ENCODE measurements around the gene GAGE12J. TPM values are rescaled to one million over a fixed set of nuclear protein-coding genes. Genes with fewer than 3 reads are reported as not detected.
"Not testable (repeated sequence)": the region's sequence is repeated elsewhere in the genome, so short reads cannot be mapped to it uniquely, and the experiment has no call there.

Gene GAGE12J, protein sequence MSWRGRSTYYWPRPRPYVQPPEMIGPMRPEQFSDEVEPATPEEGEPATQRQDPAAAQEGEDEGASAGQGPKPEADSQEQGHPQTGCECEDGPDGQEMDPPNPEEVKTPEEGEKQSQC
- not detected for total RNA-seq

GRCh38 chrX:49321737-49322136 is at the start of gene GAGE12J:
TSS of gene GAGE12J (plus strand) at chrX:49322037. CDS start at chrX:49323194, 1,157 bp downstream.
- H3K4me1 Mint-ChIP-seq (ENCODE audit: low read depth); H3K27ac Mint-ChIP-seq; H3K9me3 Mint-ChIP-seq; CTCF ChIA-PET; H3K36me3 Mint-ChIP-seq (ENCODE audit: low read depth); POLR2A ChIA-PET; intact Hi-C loops (cut with micrococcal nuclease); ATAC-seq; H3K4me3 Mint-ChIP-seq; H3K27me3 Mint-ChIP-seq; DNase-seq: not testable (repeated sequence)

DNA sequence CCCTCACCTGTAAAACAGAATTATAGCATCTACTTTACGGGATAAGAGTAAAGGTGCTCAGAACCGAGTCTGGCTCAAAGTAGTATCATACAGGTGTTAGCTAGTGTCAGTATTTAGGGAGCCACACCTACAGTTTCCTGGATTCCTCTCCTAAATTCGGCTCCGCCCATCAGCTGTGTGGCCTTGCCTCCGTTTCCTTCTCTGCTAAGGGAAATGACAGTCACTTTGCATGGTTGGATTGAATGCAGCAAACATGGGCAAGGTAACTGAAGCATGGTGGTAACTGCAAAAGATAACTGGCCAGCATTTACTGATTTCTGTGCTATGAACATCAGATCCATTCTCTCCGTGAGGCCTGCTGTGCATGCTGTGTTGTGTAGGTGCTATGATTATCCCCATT is 49.4 kb upstream of the GAGE12J start:
- ATAC-seq: no peak

DNA sequence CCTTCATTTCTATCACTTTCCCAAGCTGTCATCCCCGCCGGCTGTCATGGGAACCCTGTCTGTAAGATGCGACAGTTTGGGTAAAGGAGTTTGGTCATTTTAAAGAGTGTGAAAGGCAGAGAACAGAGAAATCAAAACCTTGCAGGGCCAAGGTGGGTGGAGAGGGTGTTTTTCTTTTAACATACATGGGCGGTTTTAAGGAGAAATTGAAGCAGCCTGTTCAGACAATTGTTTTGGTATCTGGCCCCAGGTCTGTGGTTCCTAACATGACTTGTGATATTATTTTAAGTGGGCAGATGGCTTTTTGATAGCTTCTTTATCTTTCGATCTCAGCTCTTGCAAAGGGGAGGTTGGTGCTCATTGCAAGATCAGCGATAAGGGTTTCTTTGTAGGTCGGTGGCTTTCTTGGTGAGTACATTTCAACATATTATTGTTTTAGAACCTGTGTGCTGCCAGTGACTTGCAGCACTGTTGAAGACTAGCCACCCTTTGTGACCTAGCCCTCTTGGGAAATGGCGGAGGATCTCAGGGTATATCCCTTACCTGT is 48.6 kb upstream of the GAGE12J start:
- TF ChIP-seq, protein P1, sequence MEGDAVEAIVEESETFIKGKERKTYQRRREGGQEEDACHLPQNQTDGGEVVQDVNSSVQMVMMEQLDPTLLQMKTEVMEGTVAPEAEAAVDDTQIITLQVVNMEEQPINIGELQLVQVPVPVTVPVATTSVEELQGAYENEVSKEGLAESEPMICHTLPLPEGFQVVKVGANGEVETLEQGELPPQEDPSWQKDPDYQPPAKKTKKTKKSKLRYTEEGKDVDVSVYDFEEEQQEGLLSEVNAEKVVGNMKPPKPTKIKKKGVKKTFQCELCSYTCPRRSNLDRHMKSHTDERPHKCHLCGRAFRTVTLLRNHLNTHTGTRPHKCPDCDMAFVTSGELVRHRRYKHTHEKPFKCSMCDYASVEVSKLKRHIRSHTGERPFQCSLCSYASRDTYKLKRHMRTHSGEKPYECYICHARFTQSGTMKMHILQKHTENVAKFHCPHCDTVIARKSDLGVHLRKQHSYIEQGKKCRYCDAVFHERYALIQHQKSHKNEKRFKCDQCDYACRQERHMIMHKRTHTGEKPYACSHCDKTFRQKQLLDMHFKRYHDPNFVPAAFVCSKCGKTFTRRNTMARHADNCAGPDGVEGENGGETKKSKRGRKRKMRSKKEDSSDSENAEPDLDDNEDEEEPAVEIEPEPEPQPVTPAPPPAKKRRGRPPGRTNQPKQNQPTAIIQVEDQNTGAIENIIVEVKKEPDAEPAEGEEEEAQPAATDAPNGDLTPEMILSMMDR (IDR thresholded peaks at IDR 0.05): no peak
- ATAC-seq (peak; percentile 5), DNase-seq (peak; percentile 76)
- ChIA-PET CTCF (interaction anchor here (0.9 to 1.5 kb wide), 2 partner anchors 10 to 18 kb away, joined by 4 read pairs; partner anchors contain the start of gene FOXP3), POLR2A (interaction anchor here (0.6 to 2.2 kb wide), 6 partner anchors 8 to 334 kb away, joined by 3 to 11 read pairs (median 3); partner anchors contain the start of gene FOXP3)
- peaks cover 23% of the 10 kb centered on the region for H3K36me3 Mint-ChIP-seq (ENCODE audit: low read depth)
- H3K27ac Mint-ChIP-seq: peak overlapping the region; percentile 99
- H3K4me1 Mint-ChIP-seq (ENCODE audit: low read depth): peaks cover 73% of the 10 kb centered on the region
- intact Hi-C loops (cut with micrococcal nuclease): loop anchor here (5.0 kb wide), 1 partner anchor 81 kb away; no protein-coding TSS in a partner anchor
- H3K9me3 Mint-ChIP-seq: no peaks in the 10 kb centered on the region
- no peaks in the 10 kb centered on the region for H3K27me3 Mint-ChIP-seq
- H3K4me3 Mint-ChIP-seq: peak overlapping the region; percentile 74

More for the DNA sequence above, 49.4 kb upstream of the GAGE12J start:
- H3K36me3 Mint-ChIP-seq (ENCODE audit: low read depth): peaks cover 23% of the 10 kb centered on the region
- peak; percentile 32 for DNase-seq
- CTCF ChIA-PET: interaction anchor here (0.9 to 1.5 kb wide), 2 partner anchors 9 to 19 kb away, joined by 4 read pairs; partner anchors contain the start of gene FOXP3
- H3K4me1 Mint-ChIP-seq (ENCODE audit: low read depth): peaks cover 71% of the 10 kb centered on the region
- POLR2A ChIA-PET: interaction anchor here (0.8 to 2.2 kb wide), 3 partner anchors 9 to 14 kb away, joined by 3 to 11 read pairs (median 6); partner anchors contain the start of gene FOXP3
- no peaks in the 10 kb centered on the region for H3K27me3 Mint-ChIP-seq
- peak overlapping the region; percentile 74 for H3K4me3 Mint-ChIP-seq
- TF ChIP-seq, protein P1 (IDR thresholded peaks at IDR 0.05): no peak
- H3K27ac Mint-ChIP-seq: peak overlapping the region; percentile 99
- intact Hi-C loops (cut with micrococcal nuclease): loop anchor here (5.0 kb wide), 1 partner anchor 80 kb away; no protein-coding TSS in a partner anchor
- H3K9me3 Mint-ChIP-seq: no peaks in the 10 kb centered on the region

DNA sequence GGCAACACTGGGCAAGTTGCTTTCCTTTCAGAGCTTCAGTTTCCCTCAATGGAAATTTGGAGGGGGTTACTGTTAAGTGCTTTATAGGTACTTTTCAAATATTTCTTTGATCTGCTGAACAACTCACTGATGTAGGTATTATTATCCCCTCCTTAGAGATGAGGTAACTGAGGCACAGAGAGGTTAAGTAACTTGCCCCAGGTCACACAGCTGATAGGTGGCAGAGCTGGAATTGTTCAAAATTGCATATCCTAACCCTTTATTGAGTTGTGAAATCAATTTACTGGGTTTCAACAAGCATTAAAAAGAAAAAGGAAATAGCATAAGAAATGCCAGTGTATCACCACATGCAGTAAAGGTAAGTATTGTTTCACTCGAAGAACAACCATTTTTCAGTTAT is 45.6 kb upstream of the GAGE12J start:
- Mint-ChIP-seq H3K4me1 (ENCODE audit: low read depth) (peaks cover 84% of the 10 kb centered on the region), H3K36me3 (ENCODE audit: low read depth) (peaks cover 18% of the 10 kb centered on the region), H3K9me3 (no peaks in the 10 kb centered on the region), H3K27me3 (no peaks in the 10 kb centered on the region), H3K4me3 (no peak overlapping the region), H3K27ac (peak overlapping the region; percentile 99)
- ChIA-PET CTCF (interaction anchor here (0.6 to 1.2 kb wide), 5 partner anchors 16 to 113 kb away, joined by 3 to 5 read pairs (median 3); no protein-coding TSS in a partner anchor), POLR2A (interaction anchor here (0.7 to 1.2 kb wide), 2 partner anchors 13 to 16 kb away, joined by 3 to 5 read pairs; no protein-coding TSS in a partner anchor)
- TF ChIP-seq, protein P1 (IDR thresholded peaks at IDR 0.05): no peak
- DNase-seq (no peak), ATAC-seq (no peak)
- intact Hi-C loops (cut with micrococcal nuclease): no loop called here

DNA sequence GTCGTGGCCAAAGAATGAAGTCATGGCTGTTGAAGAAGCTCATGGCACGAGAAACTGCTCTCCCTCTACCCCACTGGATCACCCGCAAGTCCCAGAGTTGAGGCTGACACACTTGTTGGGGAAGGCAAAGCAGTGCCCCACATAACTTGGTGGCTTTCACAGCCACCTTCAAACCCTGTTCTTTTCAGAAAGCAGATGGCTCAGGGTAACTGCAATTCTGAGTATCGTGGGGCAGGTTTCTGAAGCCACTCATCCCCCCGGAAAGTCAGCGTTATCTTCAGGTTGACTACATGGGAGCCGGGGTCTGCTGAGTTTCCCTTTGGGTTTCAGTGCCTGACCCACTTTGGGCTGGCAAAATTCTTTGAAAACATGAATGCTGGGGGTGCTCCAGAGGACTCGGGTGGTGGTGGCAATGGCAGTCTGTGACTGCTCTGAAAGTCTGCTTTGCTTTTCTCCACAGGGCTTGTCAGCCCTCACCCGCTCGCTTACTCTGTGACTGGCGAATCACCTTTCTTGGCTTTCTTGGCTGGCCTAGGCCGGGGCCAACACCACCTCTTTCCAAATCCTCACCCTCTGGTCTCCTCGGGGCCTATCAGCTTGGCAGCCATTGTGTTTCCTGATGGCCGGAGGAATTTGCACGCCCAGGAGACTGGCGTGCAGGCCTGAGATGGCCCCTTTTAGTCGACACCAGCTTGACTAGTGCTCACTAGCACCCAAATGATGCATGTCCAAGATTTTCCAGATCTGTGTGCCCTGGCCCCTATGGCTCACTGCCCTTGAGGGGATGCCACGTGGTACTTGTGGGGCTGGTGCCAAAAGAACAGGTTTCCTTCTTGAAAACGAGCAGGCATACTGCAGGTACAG is 44.9 kb upstream of the GAGE12J start:
- ChIA-PET POLR2A (interaction anchor here (0.7 to 1.4 kb wide), 6 partner anchors 9 to 76 kb away, joined by 3 to 7 read pairs (median 4); no protein-coding TSS in a partner anchor), CTCF (interaction anchor here (0.8 to 1.2 kb wide), 2 partner anchors 15 to 84 kb away, joined by 3 to 5 read pairs; no protein-coding TSS in a partner anchor)
- Mint-ChIP-seq H3K27ac (peak overlapping the region; percentile 99), H3K4me1 (ENCODE audit: low read depth) (peaks cover 81% of the 10 kb centered on the region), H3K36me3 (ENCODE audit: low read depth) (peaks cover 13% of the 10 kb centered on the region), H3K9me3 (no peaks in the 10 kb centered on the region), H3K4me3 (peak overlapping the region; percentile 64), H3K27me3 (no peaks in the 10 kb centered on the region)
- TF ChIP-seq, protein P1 (IDR thresholded peaks at IDR 0.05): no peak
- intact Hi-C loops (cut with micrococcal nuclease): no loop called here
- DNase-seq (peak; percentile 63), ATAC-seq (peak; percentile 28)

Data from activated CD8-positive, alpha-beta T cell treated with anti-CD3 and anti-CD28 coated beads for 36 hours (primary cell).